GM18502 (cell line): ENCODE results near the gene RSPH9.

Experiments used
- ATAC-seq: cut with Tn5 transposase; IDR thresholded peaks from one replicate; pipeline ENCODE4 v1.9.1; 2021; ENCODE audit warnings: mild to moderate bottlenecking; ENCODE audit not compliant: unreplicated experiment, poor library complexity

RSPH9 gene

DNA sequence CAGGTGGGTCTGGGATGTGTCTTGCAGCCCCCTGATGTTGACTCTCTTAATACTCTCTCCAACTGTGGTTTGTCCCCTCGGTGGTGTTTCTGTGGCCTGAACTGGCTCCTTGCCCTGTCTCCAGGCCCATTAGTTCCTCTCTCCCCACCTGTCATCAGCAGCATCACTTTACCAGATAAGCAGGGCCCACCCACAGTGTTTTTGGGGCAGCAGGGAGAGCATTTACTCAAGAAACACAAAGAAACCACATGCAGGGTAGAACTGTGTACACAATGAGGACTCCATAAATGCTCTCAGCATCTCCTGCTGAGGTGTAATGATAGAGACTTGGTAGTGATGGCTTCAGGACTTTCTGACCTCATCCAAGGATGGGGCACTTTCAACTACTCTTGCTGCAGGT, 62.9 kb downstream of the RSPH9 start:
- no peak for ATAC-seq

DNA sequence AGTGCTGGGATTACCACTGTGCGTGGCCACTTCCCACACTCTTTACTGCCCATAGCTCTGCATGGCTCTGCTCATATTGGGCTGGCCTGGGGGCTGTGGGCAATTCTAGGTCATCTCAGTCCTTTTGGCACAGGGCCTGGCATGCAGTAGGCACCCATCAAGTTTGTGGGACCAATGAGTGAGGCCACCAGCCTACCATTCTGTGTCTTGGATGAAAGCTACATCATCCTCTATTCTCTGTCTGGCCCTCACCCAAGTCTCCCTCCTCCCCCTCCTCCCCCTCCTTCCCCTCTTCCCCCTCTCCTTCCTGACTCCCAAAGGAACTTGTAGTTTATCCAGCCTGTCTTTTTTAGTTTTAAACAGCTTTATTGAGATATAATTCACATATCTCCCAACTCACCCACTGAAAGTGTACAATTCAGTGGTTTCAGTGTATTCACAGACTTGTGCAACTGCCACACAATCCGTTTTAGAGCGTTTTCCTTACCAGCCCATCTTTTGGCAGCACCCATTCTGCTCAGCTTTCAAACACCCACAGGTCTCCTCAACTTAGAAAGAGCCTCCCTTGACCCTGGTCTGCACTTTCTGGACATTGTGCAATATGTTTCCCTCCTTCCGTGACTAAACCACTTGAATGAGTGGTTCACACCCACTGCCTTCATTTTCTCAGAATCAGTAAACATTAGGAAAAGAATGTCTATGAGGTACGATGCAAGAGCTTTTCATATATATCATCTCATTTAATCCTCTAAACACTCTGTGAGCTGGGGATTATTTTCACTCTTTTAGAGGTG, 64.2 kb downstream of the RSPH9 start:
- no peak for ATAC-seq

GRCh38 chr6:43709654-43710303, 64.9 kb downstream of the RSPH9 start:
- no peak for ATAC-seq

DNA sequence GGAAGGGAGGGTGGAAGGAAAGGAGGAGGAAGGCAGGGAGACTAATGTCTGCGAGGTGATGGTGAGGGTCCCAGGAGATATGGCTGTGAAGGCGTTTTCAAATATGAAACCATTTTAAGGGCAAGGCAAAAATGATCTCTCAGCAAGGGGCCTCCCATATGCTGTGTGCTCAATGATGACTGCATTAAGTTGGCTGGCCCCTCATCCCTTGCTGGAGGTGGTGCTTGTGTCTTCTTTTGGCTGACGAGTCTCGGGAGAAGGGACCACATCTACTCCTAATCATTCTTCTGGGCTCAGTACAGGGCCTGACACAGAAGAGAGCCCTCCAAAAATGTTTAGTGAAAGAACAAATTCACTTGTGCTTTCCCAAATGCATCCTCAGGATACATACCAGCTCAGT, 65.7 kb downstream of the RSPH9 start:
- no peak for ATAC-seq

GRCh38 chr6:43712579-43712978, 67.7 kb downstream of the RSPH9 start:
- no peak for ATAC-seq

GRCh38 chr6:43713643-43714310, 68.9 kb downstream of the RSPH9 start:
- no peak for ATAC-seq

DNA sequence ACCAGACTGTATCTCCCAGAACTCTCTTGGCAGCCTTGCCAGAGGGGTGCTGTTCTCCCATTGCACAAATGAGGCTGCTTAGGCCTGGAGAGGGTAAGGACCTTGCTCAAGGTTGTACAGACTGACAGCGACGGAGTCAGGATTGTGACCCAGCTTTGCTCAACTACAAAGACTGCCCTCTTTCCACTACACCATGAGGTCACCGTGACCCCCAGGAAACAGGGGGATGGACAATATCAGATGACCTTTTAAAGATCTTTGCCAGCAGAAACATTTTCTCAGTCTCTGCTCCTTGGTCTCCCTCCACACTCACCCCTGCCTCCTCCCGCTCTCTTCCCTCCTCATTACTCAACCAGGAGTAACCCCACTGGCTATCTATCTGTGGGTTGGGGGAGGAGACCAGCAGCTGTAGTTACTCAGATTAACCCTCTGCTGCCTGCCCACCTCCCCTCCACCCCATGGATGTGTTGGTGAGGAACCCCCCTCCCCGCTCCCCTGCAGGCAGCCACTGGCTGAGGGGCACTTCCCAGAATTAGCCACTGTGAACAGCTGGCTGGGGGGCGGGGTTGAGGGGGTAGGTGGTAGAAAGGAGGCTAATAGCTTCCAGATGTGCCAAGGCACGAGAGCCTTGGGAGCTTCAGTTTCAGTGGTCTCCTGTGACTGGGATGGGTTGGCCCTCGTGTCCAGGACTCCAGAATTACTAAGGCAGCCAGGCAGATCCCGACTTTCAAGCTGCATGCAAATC, 69.6 kb downstream of the RSPH9 start:
- ATAC-seq = no peak

DNA sequence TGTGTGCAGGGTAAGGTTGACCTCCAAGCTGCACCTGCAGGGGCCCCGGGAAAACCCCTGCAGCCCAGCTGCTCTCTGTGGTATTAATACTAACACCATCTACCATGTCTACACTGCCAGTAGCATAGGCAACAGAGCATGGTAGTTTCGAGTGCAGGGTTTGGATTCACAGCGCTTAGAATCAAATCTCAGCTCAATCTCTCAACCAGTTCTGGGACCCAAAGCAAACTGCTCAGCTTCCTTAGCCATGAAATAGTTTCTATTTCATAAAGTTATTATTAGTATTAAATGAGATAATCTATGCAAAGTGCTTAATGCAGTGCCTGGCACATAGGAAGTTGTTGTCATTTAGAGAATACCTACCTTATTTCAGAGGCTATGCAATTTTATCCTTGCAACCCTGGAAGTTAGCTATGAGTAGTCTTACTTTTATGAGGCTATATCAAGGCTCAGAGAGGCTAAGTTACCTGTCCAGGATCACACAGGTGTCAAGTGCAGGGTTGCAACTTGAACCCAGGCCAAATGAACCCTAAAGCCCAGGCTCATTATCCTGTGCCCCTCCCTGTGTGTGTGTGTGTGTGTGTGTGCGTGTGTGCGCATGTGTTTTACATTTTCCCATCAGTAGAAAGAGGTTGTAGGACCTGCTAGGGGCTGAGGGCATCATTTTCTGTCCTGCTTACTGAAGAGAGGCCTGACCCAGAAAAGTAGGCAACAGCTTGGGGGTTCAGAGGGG, 70.4 kb downstream of the RSPH9 start:
- ATAC-seq = peak; percentile 89

- no peak for ATAC-seq
Observed at GRCh38 chr6:43716099-43716498, 71.3 kb downstream of the RSPH9 start.

DNA sequence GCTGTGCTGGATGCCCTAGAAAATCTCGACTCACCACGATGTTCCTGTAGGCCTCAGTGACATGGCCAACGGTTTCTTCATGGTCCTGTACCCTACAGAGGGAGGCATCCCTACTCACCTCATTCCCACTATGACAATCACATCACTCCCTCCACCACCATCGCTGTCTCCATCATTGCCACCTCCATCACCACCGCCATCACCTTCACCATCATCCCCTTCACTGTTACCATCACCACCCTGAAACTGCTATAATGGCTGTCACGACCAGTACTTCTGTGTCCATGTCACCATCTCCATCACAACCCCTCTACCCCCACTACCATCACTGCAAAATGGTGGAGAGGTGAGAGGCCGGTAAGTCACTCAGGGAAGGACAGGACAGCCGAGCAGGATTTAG, 72.6 kb downstream of the RSPH9 start:
- ATAC-seq = no peak

- ATAC-seq = no peak
Observed at GRCh38 chr6:43717822-43718221, 73.0 kb downstream of the RSPH9 start.

DNA sequence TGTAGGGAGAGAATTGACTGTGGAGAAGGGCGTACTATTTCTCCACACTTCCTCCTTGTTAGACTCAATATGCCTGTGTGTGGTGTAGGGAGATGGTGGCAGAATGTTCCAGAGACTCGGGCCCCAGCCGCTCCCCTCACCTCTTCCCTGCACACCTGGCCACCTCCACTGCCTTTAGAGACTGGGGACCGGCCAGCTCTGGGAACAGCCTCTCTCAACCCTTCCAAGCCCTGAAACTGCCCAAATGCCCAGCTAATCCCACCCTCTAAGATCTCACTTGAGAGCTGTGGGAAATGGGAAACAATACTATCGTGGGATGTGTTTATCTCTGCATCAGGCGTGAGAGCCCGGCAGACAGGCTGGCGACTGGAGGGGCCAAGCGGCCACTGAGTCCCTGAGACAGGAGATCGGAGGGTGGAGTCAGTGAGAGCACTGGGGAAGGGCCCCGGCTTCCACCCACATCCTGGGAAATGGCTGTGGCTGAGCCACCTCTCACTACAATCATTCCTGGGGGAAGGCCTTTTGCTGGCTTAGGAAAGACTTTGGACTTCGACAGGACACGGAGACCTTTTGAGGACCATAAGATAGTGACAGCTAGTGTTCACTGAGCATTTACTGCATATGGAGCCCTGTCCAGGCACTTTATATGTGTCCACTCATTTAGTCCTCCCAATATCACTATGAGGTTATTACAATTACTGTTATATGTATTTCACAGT, 73.7 kb downstream of the RSPH9 start:
- ATAC-seq = no peak

DNA sequence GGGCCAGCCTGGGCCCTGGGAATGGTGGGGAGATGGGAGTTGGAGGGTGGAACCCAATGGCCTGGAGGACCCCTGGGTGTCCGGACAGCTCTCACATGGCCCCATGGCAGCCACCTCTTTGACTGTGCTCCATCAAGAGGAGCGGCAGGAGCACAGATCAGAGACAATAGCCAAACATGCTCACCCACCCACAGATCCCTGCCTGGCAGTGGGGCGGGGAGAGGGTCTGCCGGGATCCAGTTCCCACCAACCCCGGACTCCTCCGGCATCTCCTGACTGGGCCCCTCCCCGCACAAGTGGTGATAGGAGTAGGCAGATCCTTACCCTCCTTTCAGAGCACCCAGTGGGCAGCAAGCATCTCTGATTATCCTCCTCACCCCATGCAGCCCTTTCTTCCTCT, 74.7 kb downstream of the RSPH9 start:
- no peak for ATAC-seq

DNA sequence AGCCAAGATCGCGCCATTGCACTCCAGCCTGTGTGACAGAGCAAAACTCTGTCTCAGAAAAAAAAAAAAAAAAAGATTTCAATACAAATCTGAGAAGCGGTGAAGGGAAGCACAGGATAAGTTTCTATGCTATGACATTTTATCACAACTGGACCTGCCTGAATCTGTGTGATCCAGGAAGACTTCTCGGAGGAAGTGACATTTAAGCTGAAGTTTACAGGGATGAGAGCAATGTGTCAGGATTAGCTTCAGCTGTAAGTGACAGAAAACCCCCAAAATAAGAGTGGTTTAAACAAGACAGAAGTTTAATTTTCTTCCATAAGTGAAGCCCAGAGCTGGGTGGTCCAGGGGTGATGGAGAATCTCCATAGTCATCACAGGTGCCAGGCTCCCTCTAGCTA, 76.2 kb downstream of the RSPH9 start:
- no peak for ATAC-seq
